Skin of body (tissue), 2 donors: ENCODE results near the gene MRPL17. TPM values are rescaled to one million over a fixed set of nuclear protein-coding genes. Genes with fewer than 3 reads are reported as not detected.

Experiments used
- DNase-seq: peaks from one replicate; lab custom pipeline; 2025; lab: John Stamatoyannopoulos, UW
- total RNA-seq: library from RNA; depleted of rRNA; stranded (reverse); fragments of >200 nt; gene quantifications from one replicate; pipeline ENCODE4 v1.2.3, GENCODE V29; 2014

Gene MRPL17
- total RNA-seq, 1 donor from 2014 or later = 22.6 TPM

- peak; percentile 49 for DNase-seq
Observed at GRCh38 chr11:6655020-6655789, 27.9 kb downstream of the MRPL17 start.

- no peak for DNase-seq
Observed at GRCh38 chr11:6654281-6655019, 28.7 kb downstream of the MRPL17 start.

- DNase-seq = no peak
Observed at GRCh38 chr11:6653656-6654055, 29.5 kb downstream of the MRPL17 start.

GRCh38 chr11:6653097-6653496 is 30.0 kb downstream of the MRPL17 start:
- DNase-seq = no peak

GRCh38 chr11:6652182-6652581 is 31.0 kb downstream of the MRPL17 start:
- no peak for DNase-seq

- no peak for DNase-seq
Observed at GRCh38 chr11:6650980-6651379, 32.2 kb downstream of the MRPL17 start.

- DNase-seq = no peak
Observed at GRCh38 chr11:6650104-6650503, 33.0 kb downstream of the MRPL17 start.

- DNase-seq = no peak
Observed at GRCh38 chr11:6648501-6648900, 34.6 kb downstream of the MRPL17 start.

GRCh38 chr11:6647836-6648235 is 35.3 kb downstream of the MRPL17 start:
- no peak for DNase-seq

GRCh38 chr11:6646918-6647679 is 36.0 kb downstream of the MRPL17 start:
- DNase-seq = peak; percentile 52

- peak; percentile 89 for DNase-seq
Observed at GRCh38 chr11:6646576-6646917, 36.6 kb downstream of the MRPL17 start.

GRCh38 chr11:6646071-6646470 is 37.1 kb downstream of the MRPL17 start:
- peak; percentile 75 for DNase-seq

GRCh38 chr11:6642957-6643356 is 40.2 kb downstream of the MRPL17 start:
- no peak for DNase-seq

GRCh38 chr11:6640985-6641701 is 42.0 kb downstream of the MRPL17 start:
- DNase-seq = no peak

GRCh38 chr11:6640036-6640984 is 42.8 kb downstream of the MRPL17 start:
- no peak for DNase-seq

- DNase-seq = no peak
Observed at GRCh38 chr11:6638429-6638828, 44.7 kb downstream of the MRPL17 start.

GRCh38 chr11:6637871-6638270 is 45.3 kb downstream of the MRPL17 start:
- no peak for DNase-seq

GRCh38 chr11:6636480-6636879 is 46.7 kb downstream of the MRPL17 start:
- no peak for DNase-seq

GRCh38 chr11:6635082-6635932 is 47.8 kb downstream of the MRPL17 start:
- peak; percentile 62 for DNase-seq
